ENCODE measurements around the gene THSD7A.

DNA sequence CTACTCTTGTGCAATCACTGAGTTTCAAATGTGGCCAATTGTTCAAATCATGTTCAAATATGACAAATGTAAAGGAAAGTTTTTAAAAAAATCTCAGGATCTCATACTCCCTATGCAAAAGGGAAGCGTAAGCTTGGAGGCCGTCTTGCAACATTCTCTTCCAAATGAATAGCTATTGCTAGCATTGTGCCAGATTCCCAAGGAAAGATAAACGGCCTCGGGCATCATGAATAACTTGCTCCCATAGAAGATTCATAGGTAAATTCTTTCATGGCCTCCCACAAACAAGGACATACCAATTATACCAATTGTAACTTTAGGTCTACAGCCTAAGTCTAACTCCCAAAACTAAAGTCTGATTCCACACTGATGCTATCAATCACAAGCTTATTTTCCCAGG, 416.9 kb downstream of the THSD7A start:
- TF ChIP-seq CTCF (IDR thresholded peaks at IDR 0.05; ENCODE audit: low read depth, low read length, missing input control) = no peak
- TF ChIP-seq EGR1 (IDR thresholded peaks at IDR 0.05; ENCODE audit: low read depth in 2 of 2) = no peak
- TF ChIP-seq, protein P1, sequence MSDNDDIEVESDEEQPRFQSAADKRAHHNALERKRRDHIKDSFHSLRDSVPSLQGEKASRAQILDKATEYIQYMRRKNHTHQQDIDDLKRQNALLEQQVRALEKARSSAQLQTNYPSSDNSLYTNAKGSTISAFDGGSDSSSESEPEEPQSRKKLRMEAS (IDR thresholded peaks at IDR 0.05) = no peak
- TF ChIP-seq REST (IDR thresholded peaks at IDR 0.05) = no peak
- no peak for TF ChIP-seq RAD21 (IDR thresholded peaks at IDR 0.05)

Measured in liver (tissue), 3 donors.